DND-41 (cell line): Measurements from ENCODE around the gene SIRT5.

Experiments
- ATAC-seq: fragments of 200-7000 bp; cut with Tn5 transposase; 3 replicates; pipeline ENCODE4 v1.9.1; 2021; ENCODE audit warnings: low read depth; ENCODE audit not compliant: insufficient read depth
- DNase-seq: peaks from one replicate; pipeline ENCODE4 v3.0.0-alpha.2; 2020
- H2AFZ ChIP-seq: 2 replicates; pipeline ENCODE4 v1.6.0; 2012; ENCODE audit warnings: low read depth, low read length
- H3K27ac ChIP-seq: 2 replicates; pipeline ENCODE4 v1.5.1; 2012; ENCODE audit warnings: low read length, inconsistent platforms
- H3K27me3 ChIP-seq: fragments of 200-600 bp; sonication (generic); 2 replicates; pipeline ENCODE4 v1.6.0; 2012; ENCODE audit warnings: low read length, mild to moderate bottlenecking, inconsistent platforms; ENCODE audit not compliant: insufficient read depth, poor library complexity
- H3K36me3 ChIP-seq: 2 replicates; pipeline ENCODE4 v1.5.1; 2012; ENCODE audit warnings: low read length, inconsistent platforms; ENCODE audit not compliant: insufficient read depth
- H3K4me1 ChIP-seq: 2 replicates; pipeline ENCODE4 v1.5.1; 2012; ENCODE audit warnings: mild to moderate bottlenecking, low read length; ENCODE audit not compliant: insufficient read depth
- H3K4me2 ChIP-seq: 2 replicates; pipeline ENCODE4 v1.6.0; 2012; ENCODE audit warnings: mild to moderate bottlenecking, moderate library complexity, low read length, inconsistent platforms; ENCODE audit not compliant: insufficient read depth
- H3K4me3 ChIP-seq, 2 experiments: fragments of 200-600 bp in 1 of 2; shearing (Covaris generic) in 1 of 2; 2 replicates each; pipeline ENCODE4 v1.5.1; 2012 to 2016; ENCODE audit warnings: inconsistent platforms in 2 of 2, low read length in 2 of 2, mild to moderate bottlenecking in 2 of 2, low read depth in 1 of 2, moderate library complexity in 1 of 2
- H3K79me2 ChIP-seq: 2 replicates; pipeline ENCODE4 v1.6.0; 2012; ENCODE audit warnings: low read length, inconsistent platforms; ENCODE audit not compliant: insufficient read depth
- H3K9ac ChIP-seq: 2 replicates; pipeline ENCODE4 v1.6.0; 2012; ENCODE audit warnings: low read depth, mild to moderate bottlenecking, inconsistent platforms, low read length, moderate library complexity
- H3K9me3 ChIP-seq: 2 replicates; pipeline ENCODE4 v1.5.1; 2012; ENCODE audit warnings: low read length, moderate library complexity, mild to moderate bottlenecking, inconsistent platforms; ENCODE audit not compliant: insufficient read depth, severe bottlenecking
- H4K20me1 ChIP-seq: 2 replicates; pipeline ENCODE4 v1.6.0; 2012; ENCODE audit warnings: low read length; ENCODE audit not compliant: insufficient read depth
- CTCF ChIP-seq: IDR thresholded peaks from 2 replicates; pipeline ENCODE4 v1.5.1; 2012; ENCODE audit warnings: borderline replicate concordance, low read length, moderate library complexity, mild to moderate bottlenecking; ENCODE audit not compliant: poor library complexity, severe bottlenecking; ENCODE audit errors: extremely low read depth
- EZH2 ChIP-seq: IDR thresholded peaks from 3 replicates; pipeline ENCODE4 v1.6.1; 2012; ENCODE audit warnings: borderline replicate concordance, low read depth, mild to moderate bottlenecking, moderate library complexity, low read length, inconsistent platforms; ENCODE audit not compliant: severe bottlenecking

SIRT5 gene

GRCh38 chr6:13641315-13641714, 66.9 kb downstream of the SIRT5 start:
- TF ChIP-seq EZH2 (no peak), CTCF (no peak)
- no peak overlapping the region for H3K4me3 ChIP-seq
- H3K4me1 ChIP-seq, result no peaks in the 10 kb centered on the region
- H2AFZ ChIP-seq, result no peak overlapping the region
- H3K36me3 ChIP-seq, result peaks cover 94% of the 10 kb centered on the region
- H3K4me2 ChIP-seq, result no peak overlapping the region
- H3K79me2 ChIP-seq, result no peaks in the 10 kb centered on the region
- H3K27ac ChIP-seq, result no peak overlapping the region
- ATAC-seq (no peak), DNase-seq (no peak)
- H3K9me3 ChIP-seq, result no peaks in the 10 kb centered on the region
- H3K27me3 ChIP-seq, result no peaks in the 10 kb centered on the region
- H3K9ac ChIP-seq, result no peak overlapping the region
- no peaks in the 10 kb centered on the region for H4K20me1 ChIP-seq

- no peak overlapping the region for H2AFZ ChIP-seq
- H3K27ac ChIP-seq, result no peak overlapping the region
- peaks cover 77% of the 10 kb centered on the region for H3K36me3 ChIP-seq
- no peaks in the 10 kb centered on the region for H4K20me1 ChIP-seq
- no peaks in the 10 kb centered on the region for H3K27me3 ChIP-seq
- TF ChIP-seq CTCF, result no peak
- no peak for TF ChIP-seq EZH2
- ATAC-seq (no peak), DNase-seq (no peak)
- H3K4me3 ChIP-seq, result no peak overlapping the region
- no peaks in the 10 kb centered on the region for H3K9me3 ChIP-seq
- no peaks in the 10 kb centered on the region for H3K4me1 ChIP-seq
- peaks cover 4% of the 10 kb centered on the region; the same call in 1 of the 2 replicates for H3K79me2 ChIP-seq
- no peak overlapping the region for H3K9ac ChIP-seq
- H3K4me2 ChIP-seq, result no peak overlapping the region
These were observed 68.7 kb downstream of the SIRT5 start for GRCh38 chr6:13643125-13643524.

DNA sequence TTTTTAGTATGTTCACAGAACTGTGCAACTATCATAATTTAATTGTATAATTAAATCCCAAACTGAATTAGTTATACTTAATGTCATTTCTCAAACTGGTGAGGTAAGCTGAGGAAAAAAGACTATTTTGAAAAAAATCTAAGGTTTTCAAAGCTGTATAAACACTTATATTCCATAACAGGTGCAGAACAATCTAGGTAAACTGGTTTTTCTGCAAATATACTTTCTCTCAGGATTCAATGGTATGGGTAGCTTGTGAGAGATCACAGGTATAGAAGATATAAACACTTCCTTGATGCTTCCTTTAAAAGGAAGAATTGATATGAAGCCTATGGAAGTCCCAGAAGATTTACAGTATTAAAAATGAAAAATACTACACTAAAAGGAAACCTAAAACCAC, 74.4 kb downstream of the SIRT5 start:
- no peak overlapping the region for H3K4me3 ChIP-seq
- no peak overlapping the region for H3K9ac ChIP-seq
- H4K20me1 ChIP-seq, result 0 out of 2 replicates have a peak, but pooled peaks cover 5% of the 10 kb centered on the region
- ATAC-seq (no peak), DNase-seq (no peak)
- peaks cover 56% of the 10 kb centered on the region for H3K36me3 ChIP-seq
- no peak overlapping the region for H3K27ac ChIP-seq
- H3K27me3 ChIP-seq, result no peaks in the 10 kb centered on the region
- no peaks in the 10 kb centered on the region for H3K4me1 ChIP-seq
- H3K4me2 ChIP-seq, result no peak overlapping the region
- no peaks in the 10 kb centered on the region for H3K9me3 ChIP-seq
- H3K79me2 ChIP-seq, result peaks cover 26% of the 10 kb centered on the region
- TF ChIP-seq CTCF (no peak), EZH2 (no peak)
- H2AFZ ChIP-seq, result no peak overlapping the region

- no peak overlapping the region for H3K27ac ChIP-seq
- peaks cover 26% of the 10 kb centered on the region for H3K79me2 ChIP-seq
- H3K4me3 ChIP-seq, result no peak overlapping the region
- ATAC-seq (no peak), DNase-seq (no peak)
- no peak overlapping the region for H3K4me2 ChIP-seq
- no peak for TF ChIP-seq EZH2
- TF ChIP-seq CTCF, result no peak
- no peaks in the 10 kb centered on the region for H3K27me3 ChIP-seq
- no peaks in the 10 kb centered on the region for H3K4me1 ChIP-seq
- H3K9ac ChIP-seq, result no peak overlapping the region
- H3K9me3 ChIP-seq, result no peaks in the 10 kb centered on the region
- 0 out of 2 replicates have a peak, but pooled peaks cover 5% of the 10 kb centered on the region for H4K20me1 ChIP-seq
- H3K36me3 ChIP-seq, result peaks cover 52% of the 10 kb centered on the region
- no peak overlapping the region for H2AFZ ChIP-seq
These were observed 75.0 kb downstream of the SIRT5 start for GRCh38 chr6:13649393-13649792.
